ENCODE results near the gene NEO1.

DNA sequence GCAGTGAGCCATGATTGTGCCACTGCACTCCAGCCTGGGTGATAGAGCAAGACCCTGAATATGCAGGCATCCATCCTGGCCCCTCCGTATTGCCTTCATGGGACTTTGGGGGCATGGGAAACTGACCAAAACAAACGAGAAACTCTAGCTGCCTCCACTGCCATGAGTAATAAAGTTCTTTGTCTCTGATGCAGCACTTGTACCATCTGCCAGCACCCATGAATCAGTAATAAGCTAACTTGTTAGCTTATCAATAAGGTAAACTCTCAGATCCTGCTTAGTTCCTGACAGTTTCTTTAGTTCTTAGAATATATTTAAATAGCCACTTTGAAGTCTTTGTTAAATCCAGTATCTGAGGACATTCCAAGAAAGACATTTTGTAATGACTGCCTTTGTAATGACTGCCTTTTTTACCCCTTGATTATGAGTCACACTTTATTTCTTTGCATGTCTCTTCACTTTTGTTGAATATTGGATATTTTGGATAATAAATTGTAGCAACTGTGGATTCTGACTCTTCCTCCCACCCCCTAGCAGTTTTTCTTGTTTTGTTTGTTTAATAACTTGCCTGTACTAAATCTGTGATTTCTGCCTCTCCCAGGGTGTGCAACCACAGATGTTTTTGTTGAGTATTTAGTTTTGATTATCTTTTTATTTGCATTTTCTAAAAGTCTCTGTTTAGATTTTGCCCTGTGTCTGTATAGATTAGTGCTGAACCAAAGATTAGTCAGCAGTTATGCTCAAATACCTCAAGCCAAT lies 179.6 kb downstream of the NEO1 start:
- TF ChIP-seq EZH2 (IDR thresholded peaks at IDR 0.05; ENCODE audit: borderline replicate concordance) (no peak), EZH2phosphoT487 (IDR thresholded peaks at IDR 0.05; ENCODE audit: low read depth, severe bottlenecking, unreplicated experiment) (no peak)
- TF ChIP-seq, protein P1, sequence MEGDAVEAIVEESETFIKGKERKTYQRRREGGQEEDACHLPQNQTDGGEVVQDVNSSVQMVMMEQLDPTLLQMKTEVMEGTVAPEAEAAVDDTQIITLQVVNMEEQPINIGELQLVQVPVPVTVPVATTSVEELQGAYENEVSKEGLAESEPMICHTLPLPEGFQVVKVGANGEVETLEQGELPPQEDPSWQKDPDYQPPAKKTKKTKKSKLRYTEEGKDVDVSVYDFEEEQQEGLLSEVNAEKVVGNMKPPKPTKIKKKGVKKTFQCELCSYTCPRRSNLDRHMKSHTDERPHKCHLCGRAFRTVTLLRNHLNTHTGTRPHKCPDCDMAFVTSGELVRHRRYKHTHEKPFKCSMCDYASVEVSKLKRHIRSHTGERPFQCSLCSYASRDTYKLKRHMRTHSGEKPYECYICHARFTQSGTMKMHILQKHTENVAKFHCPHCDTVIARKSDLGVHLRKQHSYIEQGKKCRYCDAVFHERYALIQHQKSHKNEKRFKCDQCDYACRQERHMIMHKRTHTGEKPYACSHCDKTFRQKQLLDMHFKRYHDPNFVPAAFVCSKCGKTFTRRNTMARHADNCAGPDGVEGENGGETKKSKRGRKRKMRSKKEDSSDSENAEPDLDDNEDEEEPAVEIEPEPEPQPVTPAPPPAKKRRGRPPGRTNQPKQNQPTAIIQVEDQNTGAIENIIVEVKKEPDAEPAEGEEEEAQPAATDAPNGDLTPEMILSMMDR (IDR thresholded peaks at IDR 0.05; ENCODE audit: poor library complexity), result no peak

Measured in hepatocyte (in vitro differentiated cells).